GM23248 (cell line): Measurements from ENCODE around the gene FOXL1. TPM values are rescaled to one million over a fixed set of nuclear protein-coding genes. Genes with fewer than 3 reads are reported as not detected.

Experiments
- DNase-seq: peaks from one replicate; pipeline ENCODE4 v3.0.0-alpha.2; 2015
- H2AFZ ChIP-seq: fragments of 200-600 bp; sonication (generic); 2 replicates; pipeline ENCODE4 v1.6.1; 2016; ENCODE audit warnings: antibody characterized with exemption
- H3F3A ChIP-seq: fragments of 200-600 bp; sonication (generic); 2 replicates; pipeline ENCODE4 v1.6.1; 2016; ENCODE audit warnings: mild to moderate bottlenecking, antibody characterized with exemption, mixed run types; ENCODE audit not compliant: insufficient read depth
- H3K27ac ChIP-seq: fragments of 200-600 bp; sonication (generic); 2 replicates; pipeline ENCODE4 v1.5.1; 2016; ENCODE audit warnings: mild to moderate bottlenecking
- H3K27me3 ChIP-seq: fragments of 200-600 bp; sonication (generic); replicated peaks from 2 replicates; pipeline ENCODE4 v1.6.1; 2016; ENCODE audit warnings: mild to moderate bottlenecking; ENCODE audit not compliant: insufficient read depth
- H3K36me3 ChIP-seq: fragments of 200-600 bp; sonication (generic); 2 replicates; pipeline ENCODE4 v1.6.1; 2016; ENCODE audit warnings: low read depth, mild to moderate bottlenecking
- H3K4me1 ChIP-seq: fragments of 200-600 bp; sonication (generic); 2 replicates; pipeline ENCODE4 v1.6.1; 2016; ENCODE audit warnings: mild to moderate bottlenecking; ENCODE audit not compliant: insufficient read depth
- H3K4me2 ChIP-seq: fragments of 200-600 bp; sonication (generic); one replicate; pipeline ENCODE4 v1.6.1; 2016; ENCODE audit warnings: mild to moderate bottlenecking; ENCODE audit not compliant: unreplicated experiment
- H3K4me3 ChIP-seq: fragments of 200-600 bp; sonication (generic); 2 replicates; pipeline ENCODE4 v1.5.1; 2016; ENCODE audit warnings: mild to moderate bottlenecking
- H3K79me2 ChIP-seq: fragments of 200-600 bp; sonication (generic); 2 replicates; pipeline ENCODE4 v1.6.1; 2016; ENCODE audit warnings: mild to moderate bottlenecking; ENCODE audit not compliant: insufficient read depth
- H3K9ac ChIP-seq: fragments of 200-600 bp; sonication (generic); 2 replicates; pipeline ENCODE4 v1.6.1; 2016; ENCODE audit warnings: mild to moderate bottlenecking
- H3K9me2 ChIP-seq: fragments of 200-600 bp; sonication (generic); 2 replicates; pipeline ENCODE4 v1.6.1; 2016; ENCODE audit warnings: mixed run types, mild to moderate bottlenecking, moderate library complexity; ENCODE audit not compliant: insufficient read depth
- H3K9me3 ChIP-seq: fragments of 200-600 bp; sonication (generic); one replicate; pipeline ENCODE4 v1.6.1; 2017; ENCODE audit warnings: low read depth
- H4K20me1 ChIP-seq: fragments of 200-600 bp; sonication (generic); 2 replicates; pipeline ENCODE4 v1.6.0; 2016; ENCODE audit not compliant: insufficient read depth
- EZH2 ChIP-seq: fragments of 200-600 bp; sonication (generic); IDR thresholded peaks from 2 replicates; pipeline ENCODE4 v1.6.1; 2018; ENCODE audit warnings: antibody characterized with exemption, mild to moderate bottlenecking; ENCODE audit not compliant: insufficient read depth, poor library complexity, severe bottlenecking
- EZH2phosphoT487 ChIP-seq: fragments of 200-600 bp; sonication (generic); IDR thresholded peaks from 2 replicates; pipeline ENCODE4 v1.6.1; 2018; ENCODE audit warnings: antibody characterized with exemption, moderate library complexity, mild to moderate bottlenecking, low read depth; ENCODE audit not compliant: insufficient read depth
- whole genome bisulfite sequencing, 2 experiments: methylation state at CpG; one replicate each; pipeline ENCODE4 v1.1.6; 2015 to 2017; ENCODE audit warnings: low lambda C conversion rate in 2 of 2, low coverage in 1 of 2; ENCODE audit errors: missing lambda C conversion rate in 2 of 2; 5-methylcytosine and 5-hydroxymethylcytosine counted together
- in situ Hi-C: fragments of 300-500 bp; cut with MboI; formaldehyde crosslinking; loops from 2 replicates; pipeline ENCODE4 v1.15.0; 2020
- polyA plus RNA-seq: library from polyadenylated mRNA; unstranded; fragments of >200 nt; fragmentation: Nextera tagmentation; extraction: Ambion mirVana; gene quantifications from 2 replicates; pipeline ENCODE4 v1.2.1, GENCODE V29; 2016
- total RNA-seq: library from RNA; depleted of rRNA; stranded (reverse); fragments of >200 nt; shearing (Covaris generic); gene quantifications from 2 replicates; pipeline ENCODE4 v1.2.3, GENCODE V29; 2014

The FOXL1 gene
- total and polyA plus RNA-seq, 2 experiments from 2014 or later, result 4.9 to 14.5 TPM

DNA sequence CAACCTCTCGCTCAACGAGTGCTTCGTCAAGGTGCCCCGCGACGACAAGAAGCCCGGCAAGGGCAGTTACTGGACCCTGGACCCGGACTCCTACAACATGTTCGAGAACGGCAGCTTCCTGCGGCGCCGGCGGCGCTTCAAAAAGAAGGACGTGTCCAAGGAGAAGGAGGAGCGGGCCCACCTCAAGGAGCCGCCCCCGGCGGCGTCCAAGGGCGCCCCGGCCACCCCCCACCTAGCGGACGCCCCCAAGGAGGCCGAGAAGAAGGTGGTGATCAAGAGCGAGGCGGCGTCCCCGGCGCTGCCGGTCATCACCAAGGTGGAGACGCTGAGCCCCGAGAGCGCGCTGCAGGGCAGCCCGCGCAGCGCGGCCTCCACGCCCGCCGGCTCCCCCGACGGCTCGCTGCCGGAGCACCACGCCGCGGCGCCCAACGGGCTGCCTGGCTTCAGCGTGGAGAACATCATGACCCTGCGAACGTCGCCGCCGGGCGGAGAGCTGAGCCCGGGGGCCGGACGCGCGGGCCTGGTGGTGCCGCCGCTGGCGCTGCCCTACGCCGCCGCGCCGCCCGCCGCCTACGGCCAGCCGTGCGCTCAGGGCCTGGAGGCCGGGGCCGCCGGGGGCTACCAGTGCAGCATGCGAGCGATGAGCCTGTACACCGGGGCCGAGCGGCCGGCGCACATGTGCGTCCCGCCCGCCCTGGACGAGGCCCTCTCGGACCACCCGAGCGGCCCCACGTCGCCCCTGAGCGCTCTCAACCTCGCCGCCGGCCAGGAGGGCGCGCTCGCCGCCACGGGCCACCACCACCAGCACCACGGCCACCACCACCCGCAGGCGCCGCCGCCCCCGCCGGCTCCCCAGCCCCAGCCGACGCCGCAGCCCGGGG lies 10.4 kb upstream of the FOXL1 start:
- Histone ChIP-seq H3K79me2 (peaks cover 50% of the 10 kb centered on the region), H3K4me3 (peak overlapping the region; percentile 79), H3K27me3 (peaks cover 20% of the 10 kb centered on the region), H3K4me1 (peaks cover 18% of the 10 kb centered on the region; the same call in 1 of the 2 replicates), H3F3A (0 out of 2 replicates have a peak, but pooled peaks cover 6% of the 10 kb centered on the region), H4K20me1 (no peaks in the 10 kb centered on the region), H3K36me3 (no peaks in the 10 kb centered on the region), H3K9me3 (no peaks in the 10 kb centered on the region), H3K27ac (peak overlapping the region; percentile 55), H2AFZ (peak overlapping the region; percentile 77), H3K9me2 (no peaks in the 10 kb centered on the region), H3K9ac (peak overlapping the region; percentile 88), H3K4me2 (peak overlapping the region; percentile 70)
- in situ Hi-C loops, result loop anchor here (5.0 kb wide), 1 partner anchor 719 kb away; no protein-coding TSS in a partner anchor
- 2% methylated on average over 73 to 113 of the region's 116 CpGs for WGBS, 2 experiments
- DNase-seq, result peak; percentile 71
- TF ChIP-seq EZH2phosphoT487, result no peak
- no peak for TF ChIP-seq EZH2

DNA sequence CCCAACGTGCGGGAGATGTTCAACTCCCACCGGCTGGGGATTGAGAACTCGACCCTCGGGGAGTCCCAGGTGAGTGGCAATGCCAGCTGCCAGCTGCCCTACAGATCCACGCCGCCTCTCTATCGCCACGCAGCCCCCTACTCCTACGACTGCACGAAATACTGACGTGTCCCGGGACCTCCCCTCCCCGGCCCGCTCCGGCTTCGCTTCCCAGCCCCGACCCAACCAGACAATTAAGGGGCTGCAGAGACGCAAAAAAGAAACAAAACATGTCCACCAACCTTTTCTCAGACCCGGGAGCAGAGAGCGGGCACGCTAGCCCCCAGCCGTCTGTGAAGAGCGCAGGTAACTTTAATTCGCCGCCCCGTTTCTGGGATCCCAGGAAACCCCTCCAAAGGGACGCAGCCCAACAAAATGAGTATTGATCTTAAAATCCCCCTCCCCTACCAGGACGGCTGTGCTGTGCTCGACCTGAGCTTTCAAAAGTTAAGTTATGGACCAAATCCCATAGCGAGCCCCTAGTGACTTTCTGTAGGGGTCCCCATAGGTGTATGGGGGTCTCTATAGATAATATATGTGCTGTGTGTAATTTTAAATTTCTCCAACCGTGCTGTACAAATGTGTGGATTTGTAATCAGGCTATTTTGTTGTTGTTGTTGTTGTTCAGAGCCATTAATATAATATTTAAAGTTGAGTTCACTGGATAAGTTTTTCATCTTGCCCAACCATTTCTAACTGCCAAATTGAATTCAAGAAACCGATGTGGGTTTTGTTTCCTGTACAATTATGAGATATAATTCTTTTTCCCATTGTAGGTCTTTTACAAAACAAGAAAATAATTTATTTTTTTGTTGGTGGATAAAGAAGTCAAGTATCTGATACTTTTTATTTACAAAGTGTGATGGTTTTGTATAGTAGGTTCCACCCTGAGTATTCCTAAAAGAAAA lies 9.4 kb upstream of the FOXL1 start:
- WGBS, 2 experiments, result 8 to 9% methylated on average over 31 to 33 of the region's 33 CpGs
- DNase-seq, result no peak
- H3K9me2 ChIP-seq, result no peaks in the 10 kb centered on the region
- H3K4me1 ChIP-seq, result peaks cover 18% of the 10 kb centered on the region; the same call in 1 of the 2 replicates
- peak overlapping the region; percentile 88 for H3K9ac ChIP-seq
- H3K27me3 ChIP-seq, result peaks cover 19% of the 10 kb centered on the region
- no peak for TF ChIP-seq EZH2
- H2AFZ ChIP-seq, result peak overlapping the region; percentile 77
- H4K20me1 ChIP-seq, result no peaks in the 10 kb centered on the region
- peaks cover 60% of the 10 kb centered on the region for H3K79me2 ChIP-seq
- no peaks in the 10 kb centered on the region for H3K9me3 ChIP-seq
- H3K4me2 ChIP-seq, result peak overlapping the region; percentile 70
- in situ Hi-C loops, result loop anchor here (5.0 kb wide), 1 partner anchor 718 kb away; no protein-coding TSS in a partner anchor
- H3K27ac ChIP-seq, result peak overlapping the region; percentile 41
- no peaks in the 10 kb centered on the region for H3K36me3 ChIP-seq
- 0 out of 2 replicates have a peak, but pooled peaks cover 10% of the 10 kb centered on the region for H3F3A ChIP-seq
- H3K4me3 ChIP-seq, result peak overlapping the region; percentile 79

DNA sequence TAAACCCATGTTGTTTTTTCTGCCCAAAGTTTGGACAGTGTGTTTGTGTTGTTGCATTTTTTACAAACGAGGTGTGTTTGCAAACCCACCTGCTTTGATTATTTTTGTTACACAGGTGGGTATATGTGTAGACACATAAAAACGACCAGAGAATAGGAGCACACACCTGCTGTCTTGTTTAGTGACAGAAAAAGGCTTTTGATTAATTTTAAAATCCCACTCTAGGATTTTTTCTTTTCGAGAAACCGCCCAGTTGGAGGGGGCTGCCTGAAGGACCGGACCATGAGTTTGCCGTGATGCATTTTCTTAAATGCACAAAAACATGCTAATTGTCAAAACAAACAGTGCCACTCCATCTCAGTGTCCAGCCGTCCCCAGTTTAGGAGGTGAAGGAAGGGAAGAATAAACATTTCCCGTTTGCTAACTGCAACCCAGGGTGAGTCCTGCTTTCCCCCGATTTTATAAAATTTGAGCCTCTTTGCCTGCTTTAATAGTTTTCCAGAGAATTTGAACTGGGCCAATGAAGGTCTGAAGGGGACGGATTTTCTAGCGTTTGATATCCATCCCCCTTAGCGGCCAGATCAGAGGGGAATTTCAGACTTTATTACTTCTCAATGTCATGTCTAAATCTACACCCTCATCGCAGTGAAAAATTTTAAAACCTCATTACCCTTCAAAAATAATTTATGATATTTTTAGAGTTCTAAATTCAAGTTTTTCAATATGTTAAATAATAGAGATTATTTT lies 8.5 kb upstream of the FOXL1 start:
- Histone ChIP-seq H2AFZ (no peak overlapping the region), H3K4me1 (peaks cover 18% of the 10 kb centered on the region; the same call in 1 of the 2 replicates), H3K27ac (no peak overlapping the region), H3K27me3 (peaks cover 10% of the 10 kb centered on the region), H3K4me2 (peak overlapping the region; percentile 70), H3K36me3 (no peaks in the 10 kb centered on the region), H3K9ac (peak overlapping the region; percentile 88), H4K20me1 (no peaks in the 10 kb centered on the region), H3F3A (peaks cover 12% of the 10 kb centered on the region), H3K9me2 (no peaks in the 10 kb centered on the region), H3K79me2 (peaks cover 68% of the 10 kb centered on the region), H3K9me3 (no peaks in the 10 kb centered on the region), H3K4me3 (peak overlapping the region; percentile 79)
- TF ChIP-seq EZH2, result no peak
- no peak for TF ChIP-seq EZH2phosphoT487
- DNase-seq, result no peak
- 48% methylated on average over 13 of the region's 13 CpGs for WGBS, 2 experiments
- in situ Hi-C loops, result loop anchor here (5.0 kb wide), 1 partner anchor 717 kb away; no protein-coding TSS in a partner anchor
